ENCODE results near the gene KCNH5.

The KCNH5 gene

GRCh38 chr14:62745496-62745895 is 299.8 kb downstream of the KCNH5 start:
- Histone ChIP-seq H3K56ac (ENCODE audit: low read length) (no peak overlapping the region), H3K27ac (ENCODE audit: low read depth, low read length) (no peak overlapping the region), H3K9ac (ENCODE audit: low read length) (no peak overlapping the region), H3K79me2 (ENCODE audit: control insufficient read depth, insufficient read depth, low read length) (no peaks in the 10 kb centered on the region), H3K36me3 (ENCODE audit: control insufficient read depth, insufficient read depth, low read length) (no peaks in the 10 kb centered on the region), H3K79me1 (ENCODE audit: low read length) (no peaks in the 10 kb centered on the region), H4K5ac (ENCODE audit: low read length) (no peak overlapping the region), H3K23ac (ENCODE audit: low read length) (no peak overlapping the region), H2AK5ac (ENCODE audit: low read length) (no peak overlapping the region), H3K4me3 (ENCODE audit: low read length) (no peak overlapping the region), H3K27me3 (ENCODE audit: insufficient read depth, low read length, poor library complexity) (no peaks in the 10 kb centered on the region), H3K18ac (ENCODE audit: low read length) (no peak overlapping the region), H4K8ac (ENCODE audit: low read depth, low read length) (no peak overlapping the region), H2BK5ac (ENCODE audit: low read length) (no peak overlapping the region), H2BK15ac (replicated peaks; ENCODE audit: low read depth) (no peak overlapping the region), H3K4me1 (ENCODE audit: control insufficient read depth, low read depth, low read length) (no peaks in the 10 kb centered on the region), H3K4me2 (ENCODE audit: low read length) (no peak overlapping the region), H3K4ac (ENCODE audit: low read depth, low read length) (no peak overlapping the region), H2BK120ac (ENCODE audit: low read depth, low read length) (no peak overlapping the region)
- DNase-seq: no peak
- no CpG with 5 or more reads among the region's 1 CpG for WGBS (ENCODE audit: extremely low coverage, insufficient coverage, low lambda C conversion rate)

- no peaks in the 10 kb centered on the region for H3K79me1 ChIP-seq (ENCODE audit: low read length)
- H2BK5ac ChIP-seq (ENCODE audit: low read length): no peak overlapping the region
- H3K9ac ChIP-seq (ENCODE audit: low read length): no peak overlapping the region
- no peaks in the 10 kb centered on the region for H3K4me1 ChIP-seq (ENCODE audit: control insufficient read depth, low read depth, low read length)
- H3K27me3 ChIP-seq (ENCODE audit: insufficient read depth, low read length, poor library complexity): no peaks in the 10 kb centered on the region
- H3K27ac ChIP-seq (ENCODE audit: low read depth, low read length): no peak overlapping the region
- H4K5ac ChIP-seq (ENCODE audit: low read length): no peak overlapping the region
- H3K4me2 ChIP-seq (ENCODE audit: low read length): no peak overlapping the region
- H2BK120ac ChIP-seq (ENCODE audit: low read depth, low read length): no peak overlapping the region
- no CpG with 5 or more reads among the region's 2 CpGs for WGBS (ENCODE audit: extremely low coverage, insufficient coverage, low lambda C conversion rate)
- H3K18ac ChIP-seq (ENCODE audit: low read length): no peak overlapping the region
- no peaks in the 10 kb centered on the region for H3K79me2 ChIP-seq (ENCODE audit: control insufficient read depth, insufficient read depth, low read length)
- no peak overlapping the region for H3K23ac ChIP-seq (ENCODE audit: low read length)
- DNase-seq: peak; percentile 20
- no peak overlapping the region for H3K56ac ChIP-seq (ENCODE audit: low read length)
- no peak overlapping the region for H3K4me3 ChIP-seq (ENCODE audit: low read length)
- H3K36me3 ChIP-seq (ENCODE audit: control insufficient read depth, insufficient read depth, low read length): no peaks in the 10 kb centered on the region
- no peak overlapping the region for H4K8ac ChIP-seq (ENCODE audit: low read depth, low read length)
- no peak overlapping the region for H3K4ac ChIP-seq (ENCODE audit: low read depth, low read length)
- no peak overlapping the region for H2BK15ac ChIP-seq (replicated peaks; ENCODE audit: low read depth)
- H2AK5ac ChIP-seq (ENCODE audit: low read length): no peak overlapping the region
Measured at GRCh38 chr14:62743560-62743959, 301.7 kb downstream of the KCNH5 start.

- H3K23ac ChIP-seq (ENCODE audit: low read length): no peak overlapping the region
- H3K4me1 ChIP-seq (ENCODE audit: control insufficient read depth, low read depth, low read length): no peaks in the 10 kb centered on the region
- H3K4ac ChIP-seq (ENCODE audit: low read depth, low read length): no peak overlapping the region
- H3K27me3 ChIP-seq (ENCODE audit: insufficient read depth, low read length, poor library complexity): no peaks in the 10 kb centered on the region
- H2AK5ac ChIP-seq (ENCODE audit: low read length): no peak overlapping the region
- H4K8ac ChIP-seq (ENCODE audit: low read depth, low read length): no peak overlapping the region
- H3K79me2 ChIP-seq (ENCODE audit: control insufficient read depth, insufficient read depth, low read length): no peaks in the 10 kb centered on the region
- H2BK120ac ChIP-seq (ENCODE audit: low read depth, low read length): no peak overlapping the region
- H4K5ac ChIP-seq (ENCODE audit: low read length): no peak overlapping the region
- no peak overlapping the region for H3K56ac ChIP-seq (ENCODE audit: low read length)
- no peak overlapping the region for H3K18ac ChIP-seq (ENCODE audit: low read length)
- no peak for DNase-seq
- H2BK15ac ChIP-seq (replicated peaks; ENCODE audit: low read depth): no peak overlapping the region
- no peaks in the 10 kb centered on the region for H3K36me3 ChIP-seq (ENCODE audit: control insufficient read depth, insufficient read depth, low read length)
- H3K9ac ChIP-seq (ENCODE audit: low read length): no peak overlapping the region
- no peak overlapping the region for H3K27ac ChIP-seq (ENCODE audit: low read depth, low read length)
- no peak overlapping the region for H2BK5ac ChIP-seq (ENCODE audit: low read length)
- WGBS (ENCODE audit: extremely low coverage, insufficient coverage, low lambda C conversion rate): no CpG with 5 or more reads among the region's 4 CpGs
- H3K4me3 ChIP-seq (ENCODE audit: low read length): no peak overlapping the region
- no peak overlapping the region for H3K4me2 ChIP-seq (ENCODE audit: low read length)
- no peaks in the 10 kb centered on the region for H3K79me1 ChIP-seq (ENCODE audit: low read length)
Measured at GRCh38 chr14:62743118-62743517, 302.1 kb downstream of the KCNH5 start.

GRCh38 chr14:62739647-62740046 is 305.6 kb downstream of the KCNH5 start:
- H3K18ac ChIP-seq (ENCODE audit: low read length): no peak overlapping the region
- H3K27me3 ChIP-seq (ENCODE audit: insufficient read depth, low read length, poor library complexity): no peaks in the 10 kb centered on the region
- WGBS (ENCODE audit: extremely low coverage, insufficient coverage, low lambda C conversion rate): no CpG with 5 or more reads among the region's 3 CpGs
- no peak overlapping the region for H3K4me2 ChIP-seq (ENCODE audit: low read length)
- H3K56ac ChIP-seq (ENCODE audit: low read length): no peak overlapping the region
- H3K27ac ChIP-seq (ENCODE audit: low read depth, low read length): no peak overlapping the region
- H2BK15ac ChIP-seq (replicated peaks; ENCODE audit: low read depth): no peak overlapping the region
- no peak overlapping the region for H4K8ac ChIP-seq (ENCODE audit: low read depth, low read length)
- H3K4me3 ChIP-seq (ENCODE audit: low read length): no peak overlapping the region
- no peak overlapping the region for H2AK5ac ChIP-seq (ENCODE audit: low read length)
- H4K5ac ChIP-seq (ENCODE audit: low read length): no peak overlapping the region
- H3K4ac ChIP-seq (ENCODE audit: low read depth, low read length): no peak overlapping the region
- H3K23ac ChIP-seq (ENCODE audit: low read length): no peak overlapping the region
- DNase-seq: no peak
- H3K36me3 ChIP-seq (ENCODE audit: control insufficient read depth, insufficient read depth, low read length): no peaks in the 10 kb centered on the region
- no peak overlapping the region for H3K9ac ChIP-seq (ENCODE audit: low read length)
- H3K4me1 ChIP-seq (ENCODE audit: control insufficient read depth, low read depth, low read length): no peaks in the 10 kb centered on the region
- no peak overlapping the region for H2BK5ac ChIP-seq (ENCODE audit: low read length)
- H2BK120ac ChIP-seq (ENCODE audit: low read depth, low read length): no peak overlapping the region
- no peaks in the 10 kb centered on the region for H3K79me1 ChIP-seq (ENCODE audit: low read length)
- H3K79me2 ChIP-seq (ENCODE audit: control insufficient read depth, insufficient read depth, low read length): no peaks in the 10 kb centered on the region

GRCh38 chr14:62736048-62737043 is 308.9 kb downstream of the KCNH5 start:
- no peaks in the 10 kb centered on the region for H3K4me1 ChIP-seq (ENCODE audit: control insufficient read depth, low read depth, low read length)
- H3K23ac ChIP-seq (ENCODE audit: low read length): no peak overlapping the region
- H3K36me3 ChIP-seq (ENCODE audit: control insufficient read depth, insufficient read depth, low read length): no peaks in the 10 kb centered on the region
- no peak overlapping the region for H4K5ac ChIP-seq (ENCODE audit: low read length)
- H3K27ac ChIP-seq (ENCODE audit: low read depth, low read length): no peak overlapping the region
- no peak overlapping the region for H3K4me2 ChIP-seq (ENCODE audit: low read length)
- no peak overlapping the region for H3K4ac ChIP-seq (ENCODE audit: low read depth, low read length)
- no peak overlapping the region for H2BK5ac ChIP-seq (ENCODE audit: low read length)
- H3K56ac ChIP-seq (ENCODE audit: low read length): no peak overlapping the region
- no peaks in the 10 kb centered on the region for H3K79me1 ChIP-seq (ENCODE audit: low read length)
- DNase-seq: peak; percentile 36
- no CpG with 5 or more reads among the region's 8 CpGs for WGBS (ENCODE audit: extremely low coverage, insufficient coverage, low lambda C conversion rate)
- H2BK15ac ChIP-seq (replicated peaks; ENCODE audit: low read depth): no peak overlapping the region
- no peak overlapping the region for H2AK5ac ChIP-seq (ENCODE audit: low read length)
- no peak overlapping the region for H3K4me3 ChIP-seq (ENCODE audit: low read length)
- H3K79me2 ChIP-seq (ENCODE audit: control insufficient read depth, insufficient read depth, low read length): no peaks in the 10 kb centered on the region
- no peaks in the 10 kb centered on the region for H3K27me3 ChIP-seq (ENCODE audit: insufficient read depth, low read length, poor library complexity)
- no peak overlapping the region for H3K18ac ChIP-seq (ENCODE audit: low read length)
- no peak overlapping the region for H3K9ac ChIP-seq (ENCODE audit: low read length)
- H2BK120ac ChIP-seq (ENCODE audit: low read depth, low read length): no peak overlapping the region
- no peak overlapping the region for H4K8ac ChIP-seq (ENCODE audit: low read depth, low read length)
